GM12878 (cell line): ENCODE measurements around the gene BDKRB2. TPM values are rescaled to one million over a fixed set of nuclear protein-coding genes. Genes with fewer than 3 reads are reported as not detected.

Experiments used
- ATAC-seq: fragments of 200-7000 bp; cut with Tn5 transposase; 3 replicates; pipeline ENCODE4 v1.9.1; 2020; ENCODE audit warnings: mild to moderate bottlenecking, moderate library complexity
- BruUV-seq: library from RNA; stranded (reverse); fragments of 400-500 nt; replicated peaks from 2 replicates; lab custom pipeline; 2021; lab: Mats Ljungman, UMichigan
- CTCF ChIA-PET: fragments of 300-600 bp; sonication (Branson Sonifier 250); formaldehyde crosslinking; extraction: SDS; loops from one replicate; lab custom pipeline; 2021; ENCODE audit warnings: inconsistent platforms; lab: Yijun Ruan, JAX
- POLR2A ChIA-PET: fragments of 350-600 bp; formaldehyde crosslinking; extraction: SDS; loops from one replicate; lab custom pipeline; 2021; ENCODE audit warnings: inconsistent platforms; lab: Charles Lee
- RAD21 ChIA-PET: fragments of 300-600 bp; sonication (Branson Sonifier 250); formaldehyde crosslinking; loops from one replicate; lab custom pipeline; 2023; ENCODE audit warnings: antibody characterized with exemption; ENCODE audit not compliant: unreplicated experiment; lab: Charles Lee
- SMC1A ChIA-PET: fragments of 300-600 bp; sonication (Branson Sonifier 250); formaldehyde crosslinking; loops from one replicate; lab custom pipeline; 2023; ENCODE audit not compliant: unreplicated experiment, uncharacterized antibody; lab: Charles Lee
- DNase-seq: peaks from one replicate; pipeline ENCODE4 v3.0.0-alpha.2; 2011; ENCODE audit warnings: low read depth, low spot score
- FAIRE-seq: peaks from 3 replicates; lab custom pipeline; 2011; peaks lifted over from hg19 to GRCh38; lab: Jason Lieb, UNC
- H2AFZ ChIP-seq: 2 replicates; pipeline ENCODE4 v1.6.0; 2011; ENCODE audit warnings: low read depth, low read length, control low read depth; ENCODE audit not compliant: control insufficient read depth
- H3K27ac ChIP-seq: 2 replicates; pipeline ENCODE4 v1.5.1; 2011; ENCODE audit warnings: control low read depth; ENCODE audit not compliant: control insufficient read depth, insufficient read depth
- H3K27me3 ChIP-seq, 2 experiments: replicated peaks in 1 of 2; 2 replicates each; pipeline versions ENCODE4 v1.6.0 to v1.6.1; 2011; ENCODE audit warnings: low read length in 1 of 2; ENCODE audit not compliant: control insufficient read depth in 2 of 2, insufficient read depth in 2 of 2
- H3K36me3 ChIP-seq, 2 experiments: 2 replicates each; pipeline ENCODE4 v1.5.1; 2011; ENCODE audit warnings: low read length in 1 of 2; ENCODE audit not compliant: control insufficient read depth in 2 of 2, insufficient read depth in 2 of 2
- H3K4me1 ChIP-seq: 2 replicates; pipeline ENCODE4 v1.6.1; 2011; ENCODE audit warnings: mild to moderate bottlenecking, low read length, moderate library complexity, mixed read lengths; ENCODE audit not compliant: control insufficient read depth, insufficient read depth
- H3K4me2 ChIP-seq: 2 replicates; pipeline ENCODE4 v1.6.0; 2011; ENCODE audit warnings: control low read depth; ENCODE audit not compliant: control insufficient read depth, insufficient read depth
- H3K4me3 ChIP-seq: fragments of 200-600 bp; sonication (generic); 2 replicates; pipeline ENCODE4 v1.5.1; 2016
- H3K79me2 ChIP-seq: 2 replicates; pipeline ENCODE4 v1.6.0; 2011; ENCODE audit warnings: low read length; ENCODE audit not compliant: control insufficient read depth, insufficient read depth
- H3K9ac ChIP-seq: 2 replicates; pipeline ENCODE4 v1.8.0; 2011; ENCODE audit warnings: low read length, control low read depth, mixed read lengths; ENCODE audit not compliant: control insufficient read depth, insufficient read depth
- H3K9me3 ChIP-seq: replicated peaks from 3 replicates; pipeline ENCODE4 v1.5.1; 2011; ENCODE audit warnings: mild to moderate bottlenecking, low read length; ENCODE audit not compliant: control insufficient read depth, insufficient read depth
- H4K20me1 ChIP-seq: 2 replicates; pipeline ENCODE4 v1.6.0; 2011; ENCODE audit not compliant: control insufficient read depth, insufficient read depth
- ATF7 ChIP-seq: fragments of 450-650 bp; IDR thresholded peaks from 2 replicates; pipeline ENCODE4 v1.6.1; 2016; ENCODE audit warnings: low read depth, mild to moderate bottlenecking
- EZH2 ChIP-seq: IDR thresholded peaks from 2 replicates; pipeline ENCODE4 v1.6.1; 2012; ENCODE audit warnings: low read depth, mild to moderate bottlenecking, control low read depth, inconsistent platforms, low read length, borderline replicate concordance; ENCODE audit not compliant: control insufficient read depth
- MAX ChIP-seq: IDR thresholded peaks from 2 replicates; pipeline ENCODE4 v1.6.1; 2012; ENCODE audit warnings: low read depth, low read length, improper control_type of control experiment
- NR2C2 ChIP-seq: IDR thresholded peaks from 2 replicates; pipeline ENCODE4 v1.6.1; 2011; ENCODE audit warnings: borderline replicate concordance, low read depth; ENCODE audit not compliant: control insufficient read depth, insufficient read length
- RAD51 ChIP-seq: fragments of 450-650 bp; IDR thresholded peaks from 2 replicates; pipeline ENCODE4 v1.6.1; 2016; ENCODE audit warnings: moderate library complexity, mild to moderate bottlenecking, inconsistent platforms
- SPI1 ChIP-seq: IDR thresholded peaks from 2 replicates; pipeline ENCODE4 v1.6.1; 2011; ENCODE audit warnings: low read depth, mild to moderate bottlenecking, low read length, moderate library complexity, borderline replicate concordance; ENCODE audit not compliant: insufficient read depth
- USF1 ChIP-seq: IDR thresholded peaks from 2 replicates; pipeline ENCODE4 v1.6.1; 2011; ENCODE audit warnings: borderline replicate concordance, low read depth, mild to moderate bottlenecking, moderate library complexity, mixed read lengths, low read length; ENCODE audit not compliant: insufficient read depth; ENCODE audit errors: extremely low read length
- WGBS: methylation state at CpG from one replicate; pipeline ENCODE4 v1.1.6; 2016; ENCODE audit warnings: low lambda C conversion rate; ENCODE audit not compliant: insufficient replicate concordance, insufficient coverage; ENCODE audit errors: missing lambda C conversion rate; 5-methylcytosine and 5-hydroxymethylcytosine counted together
- in situ Hi-C: fragments of 300-500 bp; cut with MboI; formaldehyde crosslinking; loops from 9 replicates; pipeline ENCODE4 v1.14.3; 2018; ENCODE audit warnings: mixed read lengths
- intact Hi-C: fragments of 100-400 bp; cut with micrococcal nuclease; formaldehyde crosslinking; loops from one replicate; pipeline ENCODE4 v1.14.2; 2022; ENCODE audit not compliant: unreplicated experiment
- polyA plus RNA-seq, 11 experiments: library from polyadenylated mRNA; depleted of rRNA in 4 of 11; unstranded in 6 of 11; stranded (reverse) in 5 of 11; fragments of >200 nt; fragmentation: Nextera tagmentation in 4 of 11; fragmentation: Illumina TruSeq in 1 of 11; extraction: Ambion mirVana in 4 of 11; extraction: Trizol in 1 of 11; gene quantifications; 1 replicate in 1 of 11; 2 replicates in 10 of 11; pipeline versions ENCODE4 v1.2.1 to v1.2.3, GENCODE V29; 2011 to 2016; ENCODE audit warnings: inconsistent platforms in 2 of 11, missing spikeins in 2 of 11, low read depth in 1 of 11
- total RNA-seq, 4 experiments: library from RNA; depleted of rRNA in 3 of 4; stranded (reverse); fragments of >200 nt in 3 of 4; fragmentation: Illumina TruSeq in 1 of 4; extraction: Trizol in 1 of 4; gene quantifications; 2 replicates each; pipeline versions ENCODE4 v1.2.1 to v1.2.3, GENCODE V29; 2013 to 2021

Gene BDKRB2
- total and polyA plus RNA-seq, 10 of the 15 experiments (the other 5 are each of a cell fraction or from before 2014, with no cell fraction given) = 0.08 TPM; not detected in 9

GRCh38 chr14:96161636-96162035 is 43.0 kb upstream of the BDKRB2 start:
- DNase-seq = no peak
- FAIRE-seq = no peak
- Histone ChIP-seq H3K4me3 (no peak overlapping the region), H3K9ac (no peak overlapping the region), H2AFZ (no peak overlapping the region), H3K79me2 (no peaks in the 10 kb centered on the region), H3K27ac (no peak overlapping the region)
- BruUV-seq = no TSS peak
- ChIA-PET SMC1A (no interaction called here), RAD21 (interaction anchor here (0.6 kb wide), 1 partner anchor 81 kb away, joined by 3 read pairs; no protein-coding TSS in a partner anchor)
- WGBS = 24% methylated on average over 2 of the region's 2 CpGs
- ATAC-seq = no peak
- no peak for TF ChIP-seq MAX
- no peak for TF ChIP-seq USF1
- TF ChIP-seq RAD51 = no peak
- no peak for TF ChIP-seq ATF7
- TF ChIP-seq SPI1 = no peak
- TF ChIP-seq NR2C2 = no peak
- TF ChIP-seq EZH2 = no peak
- TF ChIP-seq, all 136 proteins: peak for 0
- intact Hi-C loops (no loop called here), in situ Hi-C loops (no loop called here)
- Histone ChIP-seq H3K4me2 (no peak overlapping the region), H4K20me1 (no peaks in the 10 kb centered on the region), H3K4me1 (no peaks in the 10 kb centered on the region), H3K36me3 (no peaks in the 10 kb centered on the region), H3K27me3 (no peaks in the 10 kb centered on the region; a peak in 3 of 4 replicates), H3K9me3 (no peaks in the 10 kb centered on the region)
- ChIA-PET POLR2A (no interaction called here), CTCF (no interaction called here)
